NCI-H2081 treated with DMSO at 0.1 percent for 48 hours (cell line): ENCODE data around the gene ZNF697.

ENCODE experiments used
- DNase-seq: peaks from one replicate; lab custom pipeline; 2025; lab: John Stamatoyannopoulos, UW

ZNF697 gene

GRCh38 chr1:119662034-119662437 is 14.0 kb upstream of the ZNF697 start:
- no peak for DNase-seq

DNA sequence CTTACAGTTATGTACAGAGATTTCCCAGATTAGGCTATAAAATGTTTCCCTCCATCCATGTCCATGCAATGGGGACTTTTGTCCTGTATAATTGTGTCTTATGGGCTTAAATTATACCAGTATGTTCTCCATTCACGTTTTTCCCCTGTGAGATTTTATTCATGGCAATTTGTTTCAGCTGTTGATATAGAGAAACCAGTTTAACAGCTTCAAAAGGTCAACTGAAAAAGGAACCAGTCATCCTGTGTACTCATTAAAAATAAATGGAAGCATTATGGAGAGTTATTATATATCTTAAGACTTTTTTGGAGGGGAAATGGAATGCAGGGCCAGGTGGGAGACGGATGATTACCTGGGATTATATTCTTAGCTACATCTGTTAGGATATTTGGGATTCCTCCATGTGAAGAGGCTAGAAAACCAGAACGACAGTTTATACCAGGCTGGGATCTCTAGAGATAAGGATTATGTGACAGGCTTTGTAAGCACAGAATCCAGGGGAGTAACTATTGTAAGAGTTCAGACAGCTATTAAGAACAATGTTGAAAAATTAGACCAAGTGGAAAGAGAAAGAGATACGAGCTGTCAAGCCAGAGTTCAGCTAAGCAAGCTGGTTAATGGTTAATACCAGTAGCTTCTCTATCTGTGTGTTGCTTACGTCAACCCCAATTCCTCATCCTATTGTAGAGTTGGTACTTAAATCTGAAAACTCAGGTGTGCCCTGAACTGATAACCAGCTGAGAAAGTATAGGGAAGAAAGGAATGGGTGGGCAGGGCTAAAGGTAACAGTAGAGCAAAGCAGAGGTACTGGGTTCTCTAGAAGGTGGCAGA is 12.4 kb upstream of the ZNF697 start:
- DNase-seq: no peak

GRCh38 chr1:119659628-119660027 is 11.6 kb upstream of the ZNF697 start:
- no peak for DNase-seq

- no peak for DNase-seq
Measured at GRCh38 chr1:119656410-119656955, 8.4 kb upstream of the ZNF697 start.

GRCh38 chr1:119655154-119655553 is 7.1 kb upstream of the ZNF697 start:
- no peak for DNase-seq

DNA sequence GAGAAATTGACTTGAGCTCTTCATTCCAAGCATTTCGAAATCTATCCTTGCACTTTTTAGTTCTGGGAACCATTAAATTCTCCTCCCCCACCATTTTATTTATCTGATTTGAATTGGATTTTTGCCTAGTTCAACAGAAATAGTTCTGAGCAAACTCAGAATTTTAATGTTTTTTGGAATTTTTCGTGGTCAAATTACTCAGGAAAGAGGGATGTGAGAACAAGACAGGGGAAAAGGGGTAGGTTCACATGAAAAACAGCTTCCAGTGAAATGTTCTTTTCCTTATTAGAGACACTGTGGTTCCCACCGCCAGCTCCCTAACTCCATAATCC is 5.7 kb upstream of the ZNF697 start:
- no peak for DNase-seq

GRCh38 chr1:119653135-119653838 is 5.2 kb upstream of the ZNF697 start:
- no peak for DNase-seq

GRCh38 chr1:119652587-119652986 is 4.5 kb upstream of the ZNF697 start:
- DNase-seq: no peak

GRCh38 chr1:119651641-119652040 is 3.6 kb upstream of the ZNF697 start:
- DNase-seq: no peak

DNA sequence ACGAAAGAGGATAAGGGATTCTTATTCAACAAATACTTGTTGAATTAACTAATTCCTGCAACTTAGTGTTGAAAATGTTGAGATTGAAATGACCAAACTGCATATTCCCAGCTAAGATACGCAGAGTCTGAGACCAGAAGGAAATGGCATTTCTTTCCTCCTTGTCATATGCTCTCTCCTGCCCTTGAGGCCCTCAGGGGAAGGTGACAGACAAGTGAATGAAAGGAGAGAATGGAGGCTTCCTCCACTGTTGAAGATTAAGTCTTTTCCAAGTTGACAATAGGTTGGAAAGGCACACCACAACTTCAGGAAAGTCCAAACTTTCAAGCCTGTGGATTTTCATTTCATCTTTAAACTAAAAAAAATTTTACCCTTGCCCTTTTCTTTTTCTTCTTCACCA is 3.1 kb upstream of the ZNF697 start:
- no peak for DNase-seq

DNA sequence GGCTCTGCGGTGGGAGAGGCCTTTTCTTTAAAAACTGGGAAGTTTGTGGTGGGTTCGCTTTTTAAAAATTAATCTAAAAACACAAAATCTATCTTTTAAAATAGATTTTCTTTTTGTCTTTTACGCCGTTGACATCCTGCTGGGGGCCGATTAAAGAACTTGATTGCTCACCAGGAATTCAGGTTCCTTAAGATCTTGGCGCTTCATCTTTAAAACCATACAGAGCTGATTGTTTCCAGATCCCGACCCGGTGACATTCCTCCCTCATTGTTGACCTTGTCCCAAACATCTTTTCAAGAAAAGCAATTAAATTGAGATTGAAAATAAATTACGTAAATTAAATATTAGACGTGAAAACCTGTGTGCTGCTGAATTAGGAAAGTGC is 546 bp upstream of the ZNF697 start:
- no peak for DNase-seq

- DNase-seq: no peak
Measured at GRCh38 chr1:119647228-119647733, 785 bp downstream of the ZNF697 start.

GRCh38 chr1:119646521-119647227 is 1.4 kb downstream of the ZNF697 start:
- DNase-seq: no peak

DNA sequence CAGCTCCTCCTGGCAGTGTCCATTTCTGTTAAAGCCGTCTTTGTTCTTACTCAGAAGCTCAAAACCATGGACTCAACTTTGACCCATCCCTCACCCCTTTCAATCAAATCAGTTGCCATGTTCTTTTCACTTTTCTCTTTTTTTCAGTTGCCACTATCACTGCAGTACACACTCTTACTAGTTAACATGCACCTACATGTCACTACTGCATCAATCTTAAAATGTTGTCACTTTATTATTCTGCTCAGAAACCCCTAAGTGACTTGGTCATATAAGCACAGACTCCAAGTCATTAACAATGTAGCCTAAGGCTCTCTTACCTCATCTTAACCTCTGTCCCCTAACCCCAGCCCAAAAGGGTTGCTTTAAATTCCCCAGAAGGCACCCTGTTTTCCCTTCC is 9.0 kb downstream of the ZNF697 start:
- no peak for DNase-seq

DNA sequence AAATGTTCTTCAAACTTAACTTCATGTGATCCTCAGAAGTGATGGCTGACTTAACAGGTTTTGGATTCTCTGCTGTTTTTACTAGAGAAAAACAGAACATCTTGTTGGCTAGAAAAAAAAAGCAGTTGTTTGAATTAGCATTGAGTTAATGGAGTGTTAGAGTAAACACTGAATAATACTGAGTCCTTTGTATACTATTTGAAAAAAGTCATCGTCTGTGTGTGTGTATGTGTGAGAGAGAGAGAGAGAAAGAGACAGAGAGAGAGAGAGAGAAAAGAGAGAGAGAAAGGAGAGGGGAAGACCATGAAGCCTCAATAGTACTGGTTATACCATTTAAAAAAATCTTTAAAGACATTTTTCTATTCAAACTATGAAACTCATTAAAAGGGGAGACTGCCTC is 10.4 kb downstream of the ZNF697 start:
- DNase-seq: no peak

- no peak for DNase-seq
Measured at GRCh38 chr1:119636491-119637089, 11.5 kb downstream of the ZNF697 start.

- no peak for DNase-seq
Measured at GRCh38 chr1:119635811-119636390, 12.2 kb downstream of the ZNF697 start.

GRCh38 chr1:119634016-119634415 is 14.1 kb downstream of the ZNF697 start:
- DNase-seq: no peak

GRCh38 chr1:119633575-119633974 is 14.5 kb downstream of the ZNF697 start:
- DNase-seq: no peak

DNA sequence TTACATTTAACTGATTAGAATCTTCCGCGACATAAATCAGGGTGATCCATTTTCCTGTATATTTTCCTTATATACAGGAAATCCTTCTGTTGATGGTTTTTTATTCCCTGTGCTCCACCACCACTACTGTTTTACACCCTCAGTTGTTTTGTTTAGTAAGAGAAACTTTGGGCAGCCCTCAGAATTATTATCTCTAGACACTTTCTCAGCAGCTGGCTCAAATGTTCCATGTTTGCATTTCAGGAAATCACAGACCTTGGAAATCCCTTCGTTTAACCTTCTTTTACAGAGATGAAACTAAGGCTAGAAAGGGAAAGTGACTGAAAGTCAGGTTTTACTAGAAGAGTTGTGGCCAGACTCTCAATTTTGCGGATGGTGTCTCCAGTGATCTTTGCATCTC is 15.2 kb downstream of the ZNF697 start:
- no peak for DNase-seq

GRCh38 chr1:119632103-119632490 is 16.0 kb downstream of the ZNF697 start:
- no peak for DNase-seq
